ENCODE results near the gene CNGA1.

DNA sequence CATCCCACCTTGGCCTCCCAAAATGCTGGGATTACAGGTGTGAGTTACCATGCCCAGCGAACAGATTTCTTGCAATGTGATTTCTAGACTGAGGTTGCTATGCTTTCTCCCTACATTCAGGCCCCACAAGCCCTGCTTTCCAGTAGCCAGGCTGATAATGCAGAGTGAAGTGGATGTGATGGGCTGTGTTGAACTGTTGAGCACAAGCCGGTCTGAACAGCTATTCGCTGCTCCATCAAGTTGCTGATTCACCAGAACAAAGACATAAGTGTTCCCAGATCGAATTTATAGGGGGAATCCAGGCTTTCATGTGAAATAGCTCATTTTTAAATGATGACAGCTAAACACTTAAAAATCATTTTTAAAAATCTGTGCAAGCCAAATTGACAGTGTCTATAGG, 8.0 kb upstream of the CNGA1 start:
- TF ChIP-seq, protein P1, sequence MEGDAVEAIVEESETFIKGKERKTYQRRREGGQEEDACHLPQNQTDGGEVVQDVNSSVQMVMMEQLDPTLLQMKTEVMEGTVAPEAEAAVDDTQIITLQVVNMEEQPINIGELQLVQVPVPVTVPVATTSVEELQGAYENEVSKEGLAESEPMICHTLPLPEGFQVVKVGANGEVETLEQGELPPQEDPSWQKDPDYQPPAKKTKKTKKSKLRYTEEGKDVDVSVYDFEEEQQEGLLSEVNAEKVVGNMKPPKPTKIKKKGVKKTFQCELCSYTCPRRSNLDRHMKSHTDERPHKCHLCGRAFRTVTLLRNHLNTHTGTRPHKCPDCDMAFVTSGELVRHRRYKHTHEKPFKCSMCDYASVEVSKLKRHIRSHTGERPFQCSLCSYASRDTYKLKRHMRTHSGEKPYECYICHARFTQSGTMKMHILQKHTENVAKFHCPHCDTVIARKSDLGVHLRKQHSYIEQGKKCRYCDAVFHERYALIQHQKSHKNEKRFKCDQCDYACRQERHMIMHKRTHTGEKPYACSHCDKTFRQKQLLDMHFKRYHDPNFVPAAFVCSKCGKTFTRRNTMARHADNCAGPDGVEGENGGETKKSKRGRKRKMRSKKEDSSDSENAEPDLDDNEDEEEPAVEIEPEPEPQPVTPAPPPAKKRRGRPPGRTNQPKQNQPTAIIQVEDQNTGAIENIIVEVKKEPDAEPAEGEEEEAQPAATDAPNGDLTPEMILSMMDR (IDR thresholded peaks at IDR 0.05; ENCODE audit: insufficient read depth, low read length, poor library complexity, severe bottlenecking) = no peak
- no peak for TF ChIP-seq EZH2phosphoT487 (conservative IDR thresholded peaks at IDR 0.05; ENCODE audit: low read length)
